ENCODE data around the gene MSANTD2.
A peak's percentile ranks its signal among the peaks of the same experiment; 100 is the strongest.

Gene MSANTD2

GRCh38 chr11:124748100-124748418, 52.1 kb downstream of the MSANTD2 start:
- H3K36me3 ChIP-seq (ENCODE audit: control insufficient read depth, low read depth, low read length), result no peaks in the 10 kb centered on the region
- no peak overlapping the region for H3K4me3 ChIP-seq (ENCODE audit: low read length)
- H3K27me3 ChIP-seq (ENCODE audit: control insufficient read depth, insufficient read depth, low read length), result peaks cover 100% of the 10 kb centered on the region
- peaks cover 13% of the 10 kb centered on the region for H3K4me1 ChIP-seq (ENCODE audit: control insufficient read depth, low read depth, low read length)
- no peak overlapping the region for H3K9ac ChIP-seq (ENCODE audit: low read length)
- no peaks in the 10 kb centered on the region for H3K9me3 ChIP-seq (ENCODE audit: control insufficient read depth, low read depth, low read length)
- H3K27ac ChIP-seq (ENCODE audit: low read length), result no peak overlapping the region

GRCh38 chr11:124747406-124748099, 52.7 kb downstream of the MSANTD2 start:
- Histone ChIP-seq H3K36me3 (ENCODE audit: control insufficient read depth, low read depth, low read length) (no peaks in the 10 kb centered on the region), H3K9ac (ENCODE audit: low read length) (no peak overlapping the region), H3K9me3 (ENCODE audit: control insufficient read depth, low read depth, low read length) (no peaks in the 10 kb centered on the region), H3K27me3 (ENCODE audit: control insufficient read depth, insufficient read depth, low read length) (peaks cover 100% of the 10 kb centered on the region), H3K4me3 (ENCODE audit: low read length) (peak overlapping the region; percentile 87), H3K27ac (ENCODE audit: low read length) (no peak overlapping the region), H3K4me1 (ENCODE audit: control insufficient read depth, low read depth, low read length) (peaks cover 13% of the 10 kb centered on the region)

GRCh38 chr11:124746621-124747243, 53.5 kb downstream of the MSANTD2 start:
- peak overlapping the region; percentile 87 for H3K4me3 ChIP-seq (ENCODE audit: low read length)
- H3K9ac ChIP-seq (ENCODE audit: low read length), result no peak overlapping the region
- H3K27me3 ChIP-seq (ENCODE audit: control insufficient read depth, insufficient read depth, low read length), result peaks cover 100% of the 10 kb centered on the region
- no peaks in the 10 kb centered on the region for H3K9me3 ChIP-seq (ENCODE audit: control insufficient read depth, low read depth, low read length)
- H3K36me3 ChIP-seq (ENCODE audit: control insufficient read depth, low read depth, low read length), result no peaks in the 10 kb centered on the region
- peaks cover 11% of the 10 kb centered on the region for H3K4me1 ChIP-seq (ENCODE audit: control insufficient read depth, low read depth, low read length)
- H3K27ac ChIP-seq (ENCODE audit: low read length), result no peak overlapping the region

GRCh38 chr11:124745835-124746620, 54.2 kb downstream of the MSANTD2 start:
- Histone ChIP-seq H3K4me1 (ENCODE audit: control insufficient read depth, low read depth, low read length) (peaks cover 11% of the 10 kb centered on the region), H3K9ac (ENCODE audit: low read length) (no peak overlapping the region), H3K9me3 (ENCODE audit: control insufficient read depth, low read depth, low read length) (no peaks in the 10 kb centered on the region), H3K27ac (ENCODE audit: low read length) (no peak overlapping the region), H3K4me3 (ENCODE audit: low read length) (peak overlapping the region; percentile 87), H3K36me3 (ENCODE audit: control insufficient read depth, low read depth, low read length) (no peaks in the 10 kb centered on the region), H3K27me3 (ENCODE audit: control insufficient read depth, insufficient read depth, low read length) (peaks cover 100% of the 10 kb centered on the region)

GRCh38 chr11:124745270-124745834, 54.9 kb downstream of the MSANTD2 start:
- Histone ChIP-seq H3K27me3 (ENCODE audit: control insufficient read depth, insufficient read depth, low read length) (peaks cover 100% of the 10 kb centered on the region), H3K27ac (ENCODE audit: low read length) (no peak overlapping the region), H3K9ac (ENCODE audit: low read length) (no peak overlapping the region), H3K9me3 (ENCODE audit: control insufficient read depth, low read depth, low read length) (no peaks in the 10 kb centered on the region), H3K4me3 (ENCODE audit: low read length) (peak overlapping the region; percentile 87), H3K4me1 (ENCODE audit: control insufficient read depth, low read depth, low read length) (peaks cover 15% of the 10 kb centered on the region), H3K36me3 (ENCODE audit: control insufficient read depth, low read depth, low read length) (no peaks in the 10 kb centered on the region)

- no peak overlapping the region for H3K9ac ChIP-seq (ENCODE audit: low read length)
- H3K4me1 ChIP-seq (ENCODE audit: control insufficient read depth, low read depth, low read length), result peaks cover 18% of the 10 kb centered on the region
- H3K4me3 ChIP-seq (ENCODE audit: low read length), result no peak overlapping the region
- no peak overlapping the region for H3K27ac ChIP-seq (ENCODE audit: low read length)
- peaks cover 96% of the 10 kb centered on the region for H3K27me3 ChIP-seq (ENCODE audit: control insufficient read depth, insufficient read depth, low read length)
- no peaks in the 10 kb centered on the region for H3K9me3 ChIP-seq (ENCODE audit: control insufficient read depth, low read depth, low read length)
- H3K36me3 ChIP-seq (ENCODE audit: control insufficient read depth, low read depth, low read length), result no peaks in the 10 kb centered on the region
These were observed 57.2 kb downstream of the MSANTD2 start for GRCh38 chr11:124743050-124743449.

- Histone ChIP-seq H3K27ac (ENCODE audit: low read length) (no peak overlapping the region), H3K4me1 (ENCODE audit: control insufficient read depth, low read depth, low read length) (peaks cover 18% of the 10 kb centered on the region), H3K27me3 (ENCODE audit: control insufficient read depth, insufficient read depth, low read length) (peaks cover 96% of the 10 kb centered on the region), H3K9me3 (ENCODE audit: control insufficient read depth, low read depth, low read length) (no peaks in the 10 kb centered on the region), H3K4me3 (ENCODE audit: low read length) (no peak overlapping the region), H3K36me3 (ENCODE audit: control insufficient read depth, low read depth, low read length) (no peaks in the 10 kb centered on the region), H3K9ac (ENCODE audit: low read length) (no peak overlapping the region)
These were observed 57.7 kb downstream of the MSANTD2 start for GRCh38 chr11:124742555-124742954.

GRCh38 chr11:124740277-124740882, 59.8 kb downstream of the MSANTD2 start:
- Histone ChIP-seq H3K9me3 (ENCODE audit: control insufficient read depth, low read depth, low read length) (no peaks in the 10 kb centered on the region), H3K27ac (ENCODE audit: low read length) (no peak overlapping the region), H3K4me1 (ENCODE audit: control insufficient read depth, low read depth, low read length) (peaks cover 12% of the 10 kb centered on the region), H3K4me3 (ENCODE audit: low read length) (peak overlapping the region; percentile 56), H3K9ac (ENCODE audit: low read length) (no peak overlapping the region), H3K36me3 (ENCODE audit: control insufficient read depth, low read depth, low read length) (no peaks in the 10 kb centered on the region), H3K27me3 (ENCODE audit: control insufficient read depth, insufficient read depth, low read length) (peaks cover 88% of the 10 kb centered on the region)

GRCh38 chr11:124739479-124740276, 60.5 kb downstream of the MSANTD2 start, which contains the start of gene NRGN:
Gene NRGN (plus strand): TSS chr11:124739942. CDS start chr11:124740085, 143 bp downstream.
- Histone ChIP-seq H3K36me3 (ENCODE audit: control insufficient read depth, low read depth, low read length) (no peaks in the 10 kb centered on the region), H3K9me3 (ENCODE audit: control insufficient read depth, low read depth, low read length) (no peaks in the 10 kb centered on the region), H3K4me3 (ENCODE audit: low read length) (peak within 1 kb of the TSS; percentile 56), H3K9ac (ENCODE audit: low read length) (peak within 1 kb of the TSS; percentile 6), H3K27me3 (ENCODE audit: control insufficient read depth, insufficient read depth, low read length) (peaks cover 88% of the 10 kb centered on the region), H3K27ac (ENCODE audit: low read length) (no peak within 1 kb of the TSS), H3K4me1 (ENCODE audit: control insufficient read depth, low read depth, low read length) (peaks cover 8% of the 10 kb centered on the region)

GRCh38 chr11:124738713-124739478, 61.3 kb downstream of the MSANTD2 start:
- Histone ChIP-seq H3K9me3 (ENCODE audit: control insufficient read depth, low read depth, low read length) (no peaks in the 10 kb centered on the region), H3K27ac (ENCODE audit: low read length) (no peak overlapping the region), H3K9ac (ENCODE audit: low read length) (peak overlapping the region; percentile 6), H3K4me1 (ENCODE audit: control insufficient read depth, low read depth, low read length) (peaks cover 8% of the 10 kb centered on the region), H3K4me3 (ENCODE audit: low read length) (peak overlapping the region; percentile 56), H3K27me3 (ENCODE audit: control insufficient read depth, insufficient read depth, low read length) (peaks cover 85% of the 10 kb centered on the region), H3K36me3 (ENCODE audit: control insufficient read depth, low read depth, low read length) (no peaks in the 10 kb centered on the region)
